Measurements from ENCODE around the gene DIP2C.

The DIP2C gene

GRCh38 chr10:697097-697875, 7.8 kb upstream of the DIP2C start:
- Histone ChIP-seq H3K4me3 (ENCODE audit: low read length) (no peak overlapping the region), H3K27me3 (ENCODE audit: control insufficient read depth, insufficient read depth, low read length) (peaks cover 61% of the 10 kb centered on the region), H3K4me2 (ENCODE audit: low read length) (no peak overlapping the region), H3K36me3 (ENCODE audit: insufficient read depth, low read length) (no peaks in the 10 kb centered on the region), H3K9me3 (replicated peaks; ENCODE audit: low read length) (no peaks in the 10 kb centered on the region), H3K4me1 (ENCODE audit: control insufficient read depth, insufficient read depth, low read length) (no peaks in the 10 kb centered on the region), H3K9ac (ENCODE audit: low read depth, low read length) (no peak overlapping the region)

GRCh38 chr10:695396-695795, 5.9 kb upstream of the DIP2C start:
- H3K9ac ChIP-seq (ENCODE audit: low read depth, low read length), result no peak overlapping the region
- no peak overlapping the region for H3K4me3 ChIP-seq (ENCODE audit: low read length)
- peaks cover 3% of the 10 kb centered on the region for H3K4me1 ChIP-seq (ENCODE audit: control insufficient read depth, insufficient read depth, low read length)
- no peaks in the 10 kb centered on the region for H3K36me3 ChIP-seq (ENCODE audit: insufficient read depth, low read length)
- peaks cover 49% of the 10 kb centered on the region for H3K27me3 ChIP-seq (ENCODE audit: control insufficient read depth, insufficient read depth, low read length)
- no peaks in the 10 kb centered on the region for H3K9me3 ChIP-seq (replicated peaks; ENCODE audit: low read length)
- H3K4me2 ChIP-seq (ENCODE audit: low read length), result no peak overlapping the region

- peaks cover 7% of the 10 kb centered on the region for H3K4me1 ChIP-seq (ENCODE audit: control insufficient read depth, insufficient read depth, low read length)
- H3K36me3 ChIP-seq (ENCODE audit: insufficient read depth, low read length), result no peaks in the 10 kb centered on the region
- H3K4me3 ChIP-seq (ENCODE audit: low read length), result no peak overlapping the region
- no peaks in the 10 kb centered on the region for H3K9me3 ChIP-seq (replicated peaks; ENCODE audit: low read length)
- H3K27me3 ChIP-seq (ENCODE audit: control insufficient read depth, insufficient read depth, low read length), result peaks cover 32% of the 10 kb centered on the region
- no peak overlapping the region for H3K4me2 ChIP-seq (ENCODE audit: low read length)
- no peak overlapping the region for H3K9ac ChIP-seq (ENCODE audit: low read depth, low read length)
These were observed 4.0 kb upstream of the DIP2C start for GRCh38 chr10:693506-693905.

- H3K36me3 ChIP-seq (ENCODE audit: insufficient read depth, low read length), result no peaks in the 10 kb centered on the region
- H3K9ac ChIP-seq (ENCODE audit: low read depth, low read length), result no peak overlapping the region
- no peak overlapping the region for H3K4me3 ChIP-seq (ENCODE audit: low read length)
- H3K4me1 ChIP-seq (ENCODE audit: control insufficient read depth, insufficient read depth, low read length), result peaks cover 13% of the 10 kb centered on the region
- H3K4me2 ChIP-seq (ENCODE audit: low read length), result no peak overlapping the region
- H3K9me3 ChIP-seq (replicated peaks; ENCODE audit: low read length), result no peaks in the 10 kb centered on the region
- peaks cover 26% of the 10 kb centered on the region for H3K27me3 ChIP-seq (ENCODE audit: control insufficient read depth, insufficient read depth, low read length)
These were observed 3.3 kb upstream of the DIP2C start for GRCh38 chr10:692682-693351.

- H3K4me3 ChIP-seq (ENCODE audit: low read length), result no peak overlapping the region
- H3K4me1 ChIP-seq (ENCODE audit: control insufficient read depth, insufficient read depth, low read length), result peaks cover 20% of the 10 kb centered on the region
- no peak overlapping the region for H3K9ac ChIP-seq (ENCODE audit: low read depth, low read length)
- no peaks in the 10 kb centered on the region for H3K9me3 ChIP-seq (replicated peaks; ENCODE audit: low read length)
- no peak overlapping the region for H3K4me2 ChIP-seq (ENCODE audit: low read length)
- H3K27me3 ChIP-seq (ENCODE audit: control insufficient read depth, insufficient read depth, low read length), result peaks cover 14% of the 10 kb centered on the region
- H3K36me3 ChIP-seq (ENCODE audit: insufficient read depth, low read length), result no peaks in the 10 kb centered on the region
These were observed 1.7 kb upstream of the DIP2C start for GRCh38 chr10:691216-691615.

GRCh38 chr10:690372-691161, 1.1 kb upstream of the DIP2C start:
- H3K27me3 ChIP-seq (ENCODE audit: control insufficient read depth, insufficient read depth, low read length), result peaks cover 14% of the 10 kb centered on the region
- peaks cover 20% of the 10 kb centered on the region for H3K4me1 ChIP-seq (ENCODE audit: control insufficient read depth, insufficient read depth, low read length)
- H3K36me3 ChIP-seq (ENCODE audit: insufficient read depth, low read length), result no peaks in the 10 kb centered on the region
- H3K9me3 ChIP-seq (replicated peaks; ENCODE audit: low read length), result no peaks in the 10 kb centered on the region
- H3K9ac ChIP-seq (ENCODE audit: low read depth, low read length), result peak overlapping the region; percentile 61
- peak overlapping the region; percentile 81 for H3K4me2 ChIP-seq (ENCODE audit: low read length)
- H3K4me3 ChIP-seq (ENCODE audit: low read length), result peak overlapping the region; percentile 71

- H3K9ac ChIP-seq (ENCODE audit: low read depth, low read length), result peak overlapping the region; percentile 89
- H3K9me3 ChIP-seq (replicated peaks; ENCODE audit: low read length), result no peaks in the 10 kb centered on the region
- H3K27me3 ChIP-seq (ENCODE audit: control insufficient read depth, insufficient read depth, low read length), result peaks cover 10% of the 10 kb centered on the region
- peak overlapping the region; percentile 91 for H3K4me2 ChIP-seq (ENCODE audit: low read length)
- H3K4me1 ChIP-seq (ENCODE audit: control insufficient read depth, insufficient read depth, low read length), result peaks cover 26% of the 10 kb centered on the region
- H3K36me3 ChIP-seq (ENCODE audit: insufficient read depth, low read length), result no peaks in the 10 kb centered on the region
- peak overlapping the region; percentile 87 for H3K4me3 ChIP-seq (ENCODE audit: low read length)
These were observed 382 bp downstream of the DIP2C start for GRCh38 chr10:689121-689451.

- Histone ChIP-seq H3K4me3 (ENCODE audit: low read length) (peak overlapping the region; percentile 87), H3K9me3 (replicated peaks; ENCODE audit: low read length) (no peaks in the 10 kb centered on the region), H3K36me3 (ENCODE audit: insufficient read depth, low read length) (no peaks in the 10 kb centered on the region), H3K9ac (ENCODE audit: low read depth, low read length) (peak overlapping the region; percentile 89), H3K4me2 (ENCODE audit: low read length) (peak overlapping the region; percentile 91), H3K4me1 (ENCODE audit: control insufficient read depth, insufficient read depth, low read length) (peaks cover 30% of the 10 kb centered on the region), H3K27me3 (ENCODE audit: control insufficient read depth, insufficient read depth, low read length) (peaks cover 10% of the 10 kb centered on the region)
These were observed 952 bp downstream of the DIP2C start for GRCh38 chr10:688312-689120.

GRCh38 chr10:687583-688311, 1.7 kb downstream of the DIP2C start:
- Histone ChIP-seq H3K4me1 (ENCODE audit: control insufficient read depth, insufficient read depth, low read length) (peaks cover 36% of the 10 kb centered on the region), H3K4me3 (ENCODE audit: low read length) (peak overlapping the region; percentile 87), H3K27me3 (ENCODE audit: control insufficient read depth, insufficient read depth, low read length) (peaks cover 6% of the 10 kb centered on the region), H3K36me3 (ENCODE audit: insufficient read depth, low read length) (no peaks in the 10 kb centered on the region), H3K4me2 (ENCODE audit: low read length) (peak overlapping the region; percentile 91), H3K9me3 (replicated peaks; ENCODE audit: low read length) (no peaks in the 10 kb centered on the region), H3K9ac (ENCODE audit: low read depth, low read length) (peak overlapping the region; percentile 89)

- peaks cover 46% of the 10 kb centered on the region for H3K4me1 ChIP-seq (ENCODE audit: control insufficient read depth, insufficient read depth, low read length)
- no peak overlapping the region for H3K9ac ChIP-seq (ENCODE audit: low read depth, low read length)
- H3K9me3 ChIP-seq (replicated peaks; ENCODE audit: low read length), result no peaks in the 10 kb centered on the region
- no peak overlapping the region for H3K4me3 ChIP-seq (ENCODE audit: low read length)
- no peaks in the 10 kb centered on the region for H3K27me3 ChIP-seq (ENCODE audit: control insufficient read depth, insufficient read depth, low read length)
- no peaks in the 10 kb centered on the region for H3K36me3 ChIP-seq (ENCODE audit: insufficient read depth, low read length)
- H3K4me2 ChIP-seq (ENCODE audit: low read length), result no peak overlapping the region
These were observed 3.1 kb downstream of the DIP2C start for GRCh38 chr10:686155-686931.
